GM12865 (cell line): ENCODE data around the gene LAMC3.
A peak's percentile ranks its signal among the peaks of the same experiment; 100 is the strongest.
"Not testable (repeated sequence)": the region's sequence is repeated elsewhere in the genome, so short reads cannot be mapped to it uniquely, and the experiment has no call there.

Experiments
- DNase-seq: peaks from one replicate; pipeline ENCODE4 v3.0.0; 2010; ENCODE audit warnings: low read depth
- H3K4me3 ChIP-seq: 2 replicates; pipeline ENCODE4 v1.5.1; 2011; ENCODE audit warnings: mild to moderate bottlenecking, low read depth, low read length, control low read depth
- TF ChIP-seq, protein P1 (sequence below): IDR thresholded peaks from 2 replicates; pipeline ENCODE4 v1.5.1; 2011; ENCODE audit warnings: low read length, control low read depth, low read depth, inconsistent platforms; ENCODE audit not compliant: insufficient read depth; ENCODE audit errors: missing control alignments

Gene LAMC3

DNA sequence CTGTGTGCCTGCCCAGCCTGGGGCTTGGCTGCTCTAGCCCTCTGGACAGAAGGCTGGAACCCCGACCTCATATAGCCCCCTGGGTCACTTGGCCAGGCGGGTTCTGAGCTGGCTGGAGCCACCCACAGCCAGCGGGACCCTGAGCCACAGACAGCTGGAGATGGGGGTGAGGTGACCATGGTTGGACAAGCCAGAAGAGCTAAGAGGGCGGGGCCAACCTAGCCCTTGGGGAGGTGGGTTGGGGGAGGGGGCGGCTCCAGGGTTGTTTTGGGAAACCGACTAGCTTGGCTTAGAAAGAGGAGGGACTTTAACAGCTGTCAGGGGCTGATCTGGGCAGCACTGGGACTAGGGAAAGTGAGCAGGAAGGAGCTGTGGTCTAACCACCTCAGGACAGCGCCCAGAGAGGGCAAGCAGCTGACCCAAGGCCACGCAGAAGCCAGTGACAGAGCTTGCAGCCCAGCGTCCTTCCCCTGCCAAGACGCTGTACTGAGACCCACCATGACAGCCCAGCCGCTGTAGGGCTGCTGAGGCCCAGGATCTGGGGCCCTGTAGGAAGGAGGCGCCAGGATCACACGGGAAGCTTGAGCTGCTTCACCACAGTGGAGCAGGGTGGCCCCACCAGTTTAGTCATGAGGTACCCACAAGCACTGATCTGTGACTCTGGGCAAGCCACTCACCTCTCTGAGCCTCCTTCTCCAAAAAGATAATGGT is 89.6 kb downstream of the LAMC3 start:
- peak; percentile 18 for DNase-seq
- TF ChIP-seq, protein P1, sequence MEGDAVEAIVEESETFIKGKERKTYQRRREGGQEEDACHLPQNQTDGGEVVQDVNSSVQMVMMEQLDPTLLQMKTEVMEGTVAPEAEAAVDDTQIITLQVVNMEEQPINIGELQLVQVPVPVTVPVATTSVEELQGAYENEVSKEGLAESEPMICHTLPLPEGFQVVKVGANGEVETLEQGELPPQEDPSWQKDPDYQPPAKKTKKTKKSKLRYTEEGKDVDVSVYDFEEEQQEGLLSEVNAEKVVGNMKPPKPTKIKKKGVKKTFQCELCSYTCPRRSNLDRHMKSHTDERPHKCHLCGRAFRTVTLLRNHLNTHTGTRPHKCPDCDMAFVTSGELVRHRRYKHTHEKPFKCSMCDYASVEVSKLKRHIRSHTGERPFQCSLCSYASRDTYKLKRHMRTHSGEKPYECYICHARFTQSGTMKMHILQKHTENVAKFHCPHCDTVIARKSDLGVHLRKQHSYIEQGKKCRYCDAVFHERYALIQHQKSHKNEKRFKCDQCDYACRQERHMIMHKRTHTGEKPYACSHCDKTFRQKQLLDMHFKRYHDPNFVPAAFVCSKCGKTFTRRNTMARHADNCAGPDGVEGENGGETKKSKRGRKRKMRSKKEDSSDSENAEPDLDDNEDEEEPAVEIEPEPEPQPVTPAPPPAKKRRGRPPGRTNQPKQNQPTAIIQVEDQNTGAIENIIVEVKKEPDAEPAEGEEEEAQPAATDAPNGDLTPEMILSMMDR: no peak
- no peak overlapping the region for H3K4me3 ChIP-seq

DNA sequence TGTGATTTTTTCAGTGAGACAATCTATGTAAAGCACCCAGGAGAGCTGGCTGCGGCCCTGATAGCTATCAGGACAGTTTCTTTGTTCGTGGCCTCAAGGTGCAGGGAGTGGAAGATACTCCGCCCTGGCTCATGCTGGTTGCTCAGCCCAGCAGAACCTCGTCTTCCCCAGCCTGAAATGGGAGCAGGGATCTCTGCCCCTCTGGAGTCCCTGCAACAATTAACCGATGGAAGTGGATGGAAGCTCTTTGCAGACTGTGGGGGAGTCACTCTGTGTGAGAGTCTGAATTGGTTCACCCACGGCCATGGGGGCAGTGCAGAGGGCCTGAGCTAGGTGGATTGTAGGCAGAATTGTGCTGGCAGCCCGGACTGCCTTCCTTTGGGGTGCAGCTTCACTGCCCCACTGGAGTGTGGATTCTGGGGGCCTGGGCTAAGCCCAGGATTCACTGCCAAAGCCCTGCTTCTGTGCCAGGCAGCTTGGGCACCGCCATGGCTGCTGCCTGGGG is 90.2 kb downstream of the LAMC3 start:
- TF ChIP-seq, protein P1: no peak
- no peak for DNase-seq
- H3K4me3 ChIP-seq: no peak overlapping the region

DNA sequence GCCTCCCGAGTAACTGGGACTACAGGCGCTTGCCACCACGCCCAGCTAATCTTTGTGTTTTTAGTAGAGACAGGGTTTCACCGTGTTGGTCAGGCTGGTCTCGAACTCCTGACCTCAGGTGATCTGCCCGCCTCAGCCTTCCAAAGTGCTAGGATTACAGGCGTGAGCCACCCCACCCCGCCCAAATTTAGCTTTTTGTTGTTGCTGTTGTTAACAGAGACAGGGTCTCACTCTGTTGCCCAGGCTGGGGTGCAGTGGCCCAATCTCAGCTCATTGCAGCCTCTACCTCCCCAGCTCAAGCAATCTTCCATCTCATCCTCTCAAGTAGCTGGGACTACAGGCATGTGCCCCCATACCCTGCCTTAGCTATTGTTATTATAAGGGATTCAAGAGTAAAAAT is 90.9 kb downstream of the LAMC3 start:
- H3K4me3 ChIP-seq, DNase-seq: not testable (repeated sequence)

DNA sequence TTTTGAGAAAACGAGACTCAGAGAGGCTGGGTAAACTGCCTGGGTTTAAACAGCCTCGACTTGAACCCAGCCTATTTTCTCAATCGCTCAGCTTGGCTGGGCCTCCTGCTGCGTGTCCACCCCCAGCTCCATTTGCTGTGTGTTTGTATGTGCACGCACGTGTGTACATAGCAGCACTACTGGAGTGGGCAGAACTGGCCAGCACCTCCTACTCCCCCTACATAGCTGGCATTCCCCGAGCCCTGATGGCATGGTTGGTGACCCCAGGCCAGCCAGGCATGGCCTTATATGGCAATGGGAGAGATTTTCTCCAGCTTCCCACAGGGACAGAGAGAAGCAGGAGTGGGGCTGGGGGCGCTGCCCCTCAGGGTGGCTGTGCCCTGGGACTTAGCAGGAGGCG is 91.5 kb downstream of the LAMC3 start:
- TF ChIP-seq, protein P1: no peak
- DNase-seq: no peak
- H3K4me3 ChIP-seq: no peak overlapping the region

DNA sequence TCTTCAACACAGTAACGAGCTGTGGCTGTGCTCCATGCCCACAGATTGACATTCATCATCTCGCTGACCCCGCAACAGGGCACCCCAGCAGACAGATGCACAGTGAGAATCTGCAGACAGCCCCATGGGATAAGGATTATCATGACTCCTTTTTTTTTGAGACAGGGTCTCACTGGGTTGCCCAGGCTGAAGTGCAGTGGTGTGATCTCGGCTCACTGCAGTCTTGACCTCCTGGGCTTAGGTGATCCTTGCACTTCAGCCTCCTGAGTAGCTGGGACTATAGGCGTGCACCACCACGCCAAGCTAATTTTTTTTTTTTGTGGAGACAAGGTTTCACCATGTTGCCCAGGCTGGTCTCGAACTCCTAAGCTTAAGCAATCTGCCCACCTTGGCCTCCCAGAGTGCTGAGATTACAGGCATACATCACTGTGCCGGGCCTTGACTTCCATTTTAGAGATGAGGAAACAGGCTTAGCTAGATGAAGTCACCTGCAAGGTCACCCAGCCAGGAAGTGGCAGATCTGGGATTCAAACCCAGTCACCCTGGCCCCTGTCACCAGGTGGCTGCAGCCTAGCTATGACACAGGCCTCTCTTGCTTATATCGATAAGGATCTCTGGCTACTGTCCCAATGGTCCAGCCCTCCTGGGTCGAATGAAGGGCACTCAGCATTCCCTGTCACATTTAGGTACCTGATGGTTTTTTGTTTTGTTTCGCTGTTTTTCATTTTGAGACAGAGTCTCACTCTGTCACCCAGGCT is 92.4 kb downstream of the LAMC3 start:
- TF ChIP-seq, protein P1: no peak
- no peak for DNase-seq
- no peak overlapping the region for H3K4me3 ChIP-seq

DNA sequence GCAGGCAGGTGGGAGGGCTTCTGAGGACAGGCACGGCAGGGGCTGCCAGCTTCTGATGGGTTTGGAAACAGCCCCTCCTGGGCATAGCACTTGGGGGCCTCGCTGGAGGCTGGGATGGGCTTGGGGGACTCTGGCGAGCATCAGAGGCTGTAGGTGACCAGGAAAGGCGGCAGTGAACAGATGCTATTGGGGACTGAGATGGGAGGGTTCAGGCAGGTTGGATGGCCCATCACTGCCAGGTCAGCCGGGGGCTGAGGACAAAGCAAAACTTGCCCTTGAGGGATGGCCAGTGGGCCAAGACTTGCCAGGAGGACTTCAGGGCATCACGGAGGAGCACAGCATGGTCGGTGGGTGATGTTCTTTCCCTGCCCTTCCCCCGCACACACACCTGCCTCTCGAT is 94.0 kb downstream of the LAMC3 start:
- TF ChIP-seq, protein P1: no peak
- no peak overlapping the region for H3K4me3 ChIP-seq

DNA sequence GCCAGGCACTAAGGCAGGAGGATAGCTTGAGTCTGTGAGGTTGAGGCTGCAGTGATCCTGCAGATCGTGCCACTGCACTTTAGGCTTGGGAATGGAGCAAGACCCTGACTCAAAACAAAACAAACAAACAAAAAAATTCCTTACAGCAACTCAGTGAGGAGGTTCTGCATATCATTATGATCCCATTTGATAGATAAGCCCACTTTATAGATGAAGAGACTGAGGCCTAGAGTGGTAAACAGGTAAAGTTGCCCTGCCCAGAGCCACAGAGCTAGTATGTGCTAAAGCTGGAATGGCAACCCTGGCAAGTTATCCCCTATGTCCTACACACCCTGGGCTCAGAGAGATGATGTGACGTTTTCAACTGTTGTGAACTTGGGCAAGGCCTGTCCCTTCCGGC is 94.6 kb downstream of the LAMC3 start:
- H3K4me3 ChIP-seq: no peak overlapping the region
- DNase-seq: no peak
- TF ChIP-seq, protein P1: no peak

More for the DNA sequence above, 94.0 kb downstream of the LAMC3 start:
- DNase-seq: no peak
